ENCODE results near the gene UBE2C.
A peak's percentile ranks its signal among the peaks of the same experiment; 100 is the strongest.
"Not testable (repeated sequence)": the region's sequence is repeated elsewhere in the genome, so short reads cannot be mapped to it uniquely, and the experiment has no call there.

Gene UBE2C

DNA sequence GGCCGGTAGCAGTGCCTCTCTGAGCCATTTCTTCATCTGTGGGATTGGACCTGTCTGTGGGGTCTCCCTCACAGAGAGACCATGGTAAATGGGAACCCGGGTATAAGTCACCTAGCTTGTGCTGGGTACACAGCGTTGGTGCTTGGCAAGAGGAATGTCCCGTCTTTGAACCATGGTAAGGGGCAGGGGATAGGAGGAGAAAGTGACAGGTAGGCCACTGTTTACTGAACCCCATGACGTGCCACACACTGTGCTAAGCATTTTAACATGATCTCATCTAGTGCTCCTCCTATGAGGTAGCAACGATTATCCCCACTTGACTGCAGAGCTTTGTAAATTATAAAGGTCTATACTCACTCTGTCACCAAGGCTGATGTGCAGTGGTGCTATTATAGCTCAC, 15.3 kb downstream of the UBE2C start:
- Histone ChIP-seq H3K9ac (ENCODE audit: low read length) (no peak overlapping the region), H3K79me1 (replicated peaks; ENCODE audit: low read length, poor library complexity, severe bottlenecking) (no peaks in the 10 kb centered on the region), H3K36me3 (ENCODE audit: control insufficient read depth in 1 of 2, insufficient read depth in 2 of 2, low read depth in 1 of 2, low read length in 2 of 2) (no peaks in the 10 kb centered on the region), H3K4me3 (ENCODE audit: insufficient read depth in 1 of 2, low read depth in 1 of 2, low read length in 2 of 2) (no peak overlapping the region), H3K4me1 (ENCODE audit: control insufficient read depth, insufficient read depth, low read depth, low read length) (peaks cover 23% of the 10 kb centered on the region), H2AK5ac (ENCODE audit: low read length, severe bottlenecking) (no peak overlapping the region), H4K8ac (ENCODE audit: low read length) (no peak overlapping the region), H2BK5ac (ENCODE audit: low read depth, low read length, poor library complexity, severe bottlenecking) (no peak overlapping the region), H3K23ac (ENCODE audit: low read length in 2 of 2) (no peak overlapping the region), H3K27ac (ENCODE audit: low read length, poor library complexity, severe bottlenecking) (no peak overlapping the region), H2AFZ (ENCODE audit: low read depth, low read length) (no peak overlapping the region), H3K4ac (ENCODE audit: low read depth in 1 of 2, low read length in 2 of 2) (no peak overlapping the region), H3K18ac (ENCODE audit: low read depth in 1 of 2, low read length in 2 of 2) (no peak overlapping the region), H3K4me2 (ENCODE audit: low read length, poor library complexity, severe bottlenecking) (no peak overlapping the region), H2BK15ac (ENCODE audit: low read depth, poor library complexity, severe bottlenecking) (no peak overlapping the region), H3K9me3 (ENCODE audit: control insufficient read depth, low read length) (no peaks in the 10 kb centered on the region), H2BK12ac (ENCODE audit: low read length in 2 of 2) (no peak overlapping the region), H4K91ac (ENCODE audit: low read length) (no peak overlapping the region), H3K14ac (ENCODE audit: low read length in 2 of 2) (no peak overlapping the region), H3K27me3 (ENCODE audit: control insufficient read depth in 1 of 2, insufficient read depth in 1 of 2, low read length in 2 of 2) (peaks cover 8 to 12% of the 10 kb centered on the region in 2 experiments), H2BK120ac (ENCODE audit: low read depth, low read length) (no peak overlapping the region)
- 92% methylated on average over 6 of the region's 6 CpGs for WGBS
- no peak for DNase-seq

DNA sequence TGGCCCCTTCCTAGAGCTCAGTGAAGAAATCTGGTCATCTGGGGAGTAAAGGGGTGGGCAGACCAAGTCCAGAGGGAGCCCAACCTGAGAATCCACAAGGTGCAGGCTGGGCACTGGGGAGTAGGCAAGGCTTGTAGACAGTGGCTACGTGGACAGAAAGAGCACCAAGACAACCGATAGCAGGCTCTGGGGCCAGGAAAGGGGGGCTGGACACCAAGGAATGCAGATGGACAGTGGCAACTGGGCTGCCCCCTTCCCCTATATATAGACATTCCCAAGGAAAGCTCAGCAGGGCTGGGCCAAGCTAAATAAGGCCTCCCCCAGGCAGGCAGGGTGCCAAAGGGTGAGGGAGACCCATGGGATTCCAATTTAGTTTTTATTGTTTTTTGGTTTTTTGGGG, 16.1 kb downstream of the UBE2C start:
- H3K14ac ChIP-seq (ENCODE audit: low read length in 2 of 2), result no peak overlapping the region
- H3K9me3 ChIP-seq (ENCODE audit: control insufficient read depth, low read length), result no peaks in the 10 kb centered on the region
- H4K91ac ChIP-seq (ENCODE audit: low read length), result no peak overlapping the region
- no peaks in the 10 kb centered on the region for H3K36me3 ChIP-seq (ENCODE audit: control insufficient read depth in 1 of 2, insufficient read depth in 2 of 2, low read depth in 1 of 2, low read length in 2 of 2)
- H3K4me1 ChIP-seq (ENCODE audit: control insufficient read depth, insufficient read depth, low read depth, low read length), result peaks cover 22% of the 10 kb centered on the region
- no peak overlapping the region for H3K4ac ChIP-seq (ENCODE audit: low read depth in 1 of 2, low read length in 2 of 2)
- no peak overlapping the region for H3K9ac ChIP-seq (ENCODE audit: low read length)
- peaks cover 0 to 6% of the 10 kb centered on the region in 2 experiments for H3K27me3 ChIP-seq (ENCODE audit: control insufficient read depth in 1 of 2, insufficient read depth in 1 of 2, low read length in 2 of 2)
- H3K4me2 ChIP-seq (ENCODE audit: low read length, poor library complexity, severe bottlenecking), result no peak overlapping the region
- H2AFZ ChIP-seq (ENCODE audit: low read depth, low read length), result no peak overlapping the region
- DNase-seq, result no peak
- H4K8ac ChIP-seq (ENCODE audit: low read length), result peak overlapping the region; percentile 28
- H2BK120ac ChIP-seq (ENCODE audit: low read depth, low read length), result no peak overlapping the region
- H3K4me3 ChIP-seq (ENCODE audit: insufficient read depth in 1 of 2, low read depth in 1 of 2, low read length in 2 of 2), result no peak overlapping the region
- no peak overlapping the region for H3K23ac ChIP-seq (ENCODE audit: low read length in 2 of 2)
- H2BK12ac ChIP-seq (ENCODE audit: low read length in 2 of 2), result no peak overlapping the region
- H3K27ac ChIP-seq (ENCODE audit: low read length, poor library complexity, severe bottlenecking), result no peak overlapping the region
- 49% methylated on average over 2 of the region's 2 CpGs for whole genome bisulfite sequencing
- H2BK15ac ChIP-seq (ENCODE audit: low read depth, poor library complexity, severe bottlenecking), result no peak overlapping the region
- H3K18ac ChIP-seq (ENCODE audit: low read depth in 1 of 2, low read length in 2 of 2), result no peak overlapping the region
- H2AK5ac ChIP-seq (ENCODE audit: low read length, severe bottlenecking), result peak overlapping the region; percentile 31
- peak overlapping the region; percentile 10 for H2BK5ac ChIP-seq (ENCODE audit: low read depth, low read length, poor library complexity, severe bottlenecking)
- H3K79me1 ChIP-seq (replicated peaks; ENCODE audit: low read length, poor library complexity, severe bottlenecking), result no peaks in the 10 kb centered on the region

- H4K91ac ChIP-seq (ENCODE audit: low read length); H3K4me3 ChIP-seq (ENCODE audit: insufficient read depth in 1 of 2, low read depth in 1 of 2, low read length in 2 of 2); H3K36me3 ChIP-seq (ENCODE audit: control insufficient read depth in 1 of 2, insufficient read depth in 2 of 2, low read depth in 1 of 2, low read length in 2 of 2); H2BK15ac ChIP-seq (ENCODE audit: low read depth, poor library complexity, severe bottlenecking); H3K4me2 ChIP-seq (ENCODE audit: low read length, poor library complexity, severe bottlenecking); H4K8ac ChIP-seq (ENCODE audit: low read length); H2AK5ac ChIP-seq (ENCODE audit: low read length, severe bottlenecking); H3K4ac ChIP-seq (ENCODE audit: low read depth in 1 of 2, low read length in 2 of 2); H3K79me1 ChIP-seq (replicated peaks; ENCODE audit: low read length, poor library complexity, severe bottlenecking); H3K14ac ChIP-seq (ENCODE audit: low read length in 2 of 2); H2AFZ ChIP-seq (ENCODE audit: low read depth, low read length); DNase-seq; H3K9ac ChIP-seq (ENCODE audit: low read length); H3K18ac ChIP-seq (ENCODE audit: low read depth in 1 of 2, low read length in 2 of 2); H3K23ac ChIP-seq (ENCODE audit: low read length in 2 of 2); H3K27me3 ChIP-seq (ENCODE audit: control insufficient read depth in 1 of 2, insufficient read depth in 1 of 2, low read length in 2 of 2); H2BK120ac ChIP-seq (ENCODE audit: low read depth, low read length); H3K27ac ChIP-seq (ENCODE audit: low read length, poor library complexity, severe bottlenecking); H2BK12ac ChIP-seq (ENCODE audit: low read length in 2 of 2); H2BK5ac ChIP-seq (ENCODE audit: low read depth, low read length, poor library complexity, severe bottlenecking); H3K9me3 ChIP-seq (ENCODE audit: control insufficient read depth, low read length): not testable (repeated sequence)
- H3K4me1 ChIP-seq (ENCODE audit: control insufficient read depth, insufficient read depth, low read depth, low read length), result peaks cover 20% of the 10 kb centered on the region
- 92% methylated on average over 4 of the region's 4 CpGs for WGBS
Observed at GRCh38 chr20:45829673-45830106, 17.2 kb downstream of the UBE2C start.

GRCh38 chr20:45832619-45833018, 20.2 kb downstream of the UBE2C start:
- Histone ChIP-seq H2BK120ac (ENCODE audit: low read depth, low read length) (no peak overlapping the region), H4K8ac (ENCODE audit: low read length) (peak overlapping the region; percentile 81), H2BK15ac (ENCODE audit: low read depth, poor library complexity, severe bottlenecking) (no peak overlapping the region), H2BK12ac (ENCODE audit: low read length in 2 of 2) (peak overlapping the region in 1 of 2 experiments; percentile 87), H3K23ac (ENCODE audit: low read length in 2 of 2) (no peak overlapping the region), H3K4ac (ENCODE audit: low read depth in 1 of 2, low read length in 2 of 2) (no peak overlapping the region), H2BK5ac (ENCODE audit: low read depth, low read length, poor library complexity, severe bottlenecking) (no peak overlapping the region), H3K27ac (ENCODE audit: low read length, poor library complexity, severe bottlenecking) (no peak overlapping the region), H3K9me3 (ENCODE audit: control insufficient read depth, low read length) (no peaks in the 10 kb centered on the region), H3K79me1 (replicated peaks; ENCODE audit: low read length, poor library complexity, severe bottlenecking) (peaks cover 9% of the 10 kb centered on the region), H3K36me3 (ENCODE audit: control insufficient read depth in 1 of 2, insufficient read depth in 2 of 2, low read depth in 1 of 2, low read length in 2 of 2) (peaks cover 8 to 23% of the 10 kb centered on the region in 2 experiments), H3K9ac (ENCODE audit: low read length) (peak overlapping the region; percentile 95), H3K4me3 (ENCODE audit: insufficient read depth in 1 of 2, low read depth in 1 of 2, low read length in 2 of 2) (peak overlapping the region in 1 of 2 experiments; percentile 87), H2AFZ (ENCODE audit: low read depth, low read length) (no peak overlapping the region), H3K18ac (ENCODE audit: low read depth in 1 of 2, low read length in 2 of 2) (no peak overlapping the region), H2AK5ac (ENCODE audit: low read length, severe bottlenecking) (peak overlapping the region; percentile 62), H3K14ac (ENCODE audit: low read length in 2 of 2) (no peak overlapping the region), H4K91ac (ENCODE audit: low read length) (no peak overlapping the region), H3K4me1 (ENCODE audit: control insufficient read depth, insufficient read depth, low read depth, low read length) (peaks cover 16% of the 10 kb centered on the region), H3K4me2 (ENCODE audit: low read length, poor library complexity, severe bottlenecking) (no peak overlapping the region), H3K27me3 (ENCODE audit: control insufficient read depth in 1 of 2, insufficient read depth in 1 of 2, low read length in 2 of 2) (no peaks in the 10 kb centered on the region)
- DNase-seq, result no peak
- WGBS, result 84% methylated on average over 3 of the region's 4 CpGs

Data from mesenchymal stem cell (in vitro differentiated cells and primary cell).